CD4-positive, alpha-beta T cell treated with Interleukin-10 for 1 hour (primary cell): Measurements from ENCODE around the gene ITPKB.
"Not testable (repeated sequence)": the region's sequence is repeated elsewhere in the genome, so short reads cannot be mapped to it uniquely, and the experiment has no call there.

Experiments used
- DNase-seq: peaks from one replicate; pipeline ENCODE4 v3.0.0-alpha.2; 2020

Gene ITPKB

DNA sequence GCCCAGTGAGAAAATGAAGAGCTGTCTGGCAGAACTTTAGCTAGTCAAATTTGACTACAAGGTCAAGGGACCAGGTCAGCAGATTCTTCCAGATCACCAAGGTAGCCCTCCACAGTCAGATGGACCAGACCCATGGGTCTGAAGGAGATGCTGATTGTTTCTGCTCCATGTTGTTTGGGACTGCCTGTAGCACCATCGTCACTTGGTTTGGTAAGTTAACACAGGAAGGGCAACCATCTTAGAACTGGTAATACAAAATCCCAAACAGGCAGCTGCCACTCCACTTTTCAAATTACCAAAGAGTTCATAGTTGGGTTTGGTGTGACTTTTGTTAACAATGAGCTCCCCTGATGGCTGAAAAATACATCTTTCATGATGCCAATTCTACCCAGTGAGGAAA, 9.0 kb downstream of the ITPKB start:
- DNase-seq = no peak

DNA sequence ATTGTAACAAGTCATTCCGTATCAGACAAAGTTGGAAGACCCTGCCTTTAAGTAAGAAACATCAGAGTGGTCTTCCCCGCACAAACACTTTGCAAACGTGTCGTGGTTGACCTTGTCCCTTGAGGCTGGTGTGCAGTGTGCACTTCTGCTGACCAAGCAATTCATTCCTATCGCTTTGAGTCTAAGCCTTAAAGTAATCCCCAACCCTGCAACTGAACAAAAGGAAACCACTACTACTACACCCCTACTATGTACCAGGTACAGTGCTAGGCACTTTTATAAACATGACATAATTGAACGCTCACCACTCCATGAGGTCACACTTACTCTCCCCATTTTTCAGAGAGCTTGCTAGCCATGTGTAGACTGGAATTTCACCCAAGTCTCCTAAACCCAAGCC, 10.6 kb downstream of the ITPKB start:
- no peak for DNase-seq

DNA sequence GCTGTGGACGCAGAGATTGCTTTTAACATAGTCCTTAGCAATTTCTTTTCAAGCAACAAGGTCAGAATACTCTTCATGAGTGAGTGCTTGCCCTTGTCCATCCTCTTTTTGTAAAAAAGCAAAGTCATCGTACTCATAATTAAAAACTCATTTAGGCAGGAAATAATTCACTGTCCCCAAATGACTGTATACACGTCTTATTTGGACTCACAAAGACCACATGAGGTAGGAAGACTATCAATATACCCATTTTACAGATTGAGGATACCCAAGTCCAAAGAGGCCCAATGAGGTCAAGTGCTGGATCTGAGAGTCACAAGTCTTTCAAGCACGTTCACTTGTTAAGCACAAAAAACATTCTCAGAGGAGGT, 13.2 kb downstream of the ITPKB start:
- DNase-seq = no peak

DNA sequence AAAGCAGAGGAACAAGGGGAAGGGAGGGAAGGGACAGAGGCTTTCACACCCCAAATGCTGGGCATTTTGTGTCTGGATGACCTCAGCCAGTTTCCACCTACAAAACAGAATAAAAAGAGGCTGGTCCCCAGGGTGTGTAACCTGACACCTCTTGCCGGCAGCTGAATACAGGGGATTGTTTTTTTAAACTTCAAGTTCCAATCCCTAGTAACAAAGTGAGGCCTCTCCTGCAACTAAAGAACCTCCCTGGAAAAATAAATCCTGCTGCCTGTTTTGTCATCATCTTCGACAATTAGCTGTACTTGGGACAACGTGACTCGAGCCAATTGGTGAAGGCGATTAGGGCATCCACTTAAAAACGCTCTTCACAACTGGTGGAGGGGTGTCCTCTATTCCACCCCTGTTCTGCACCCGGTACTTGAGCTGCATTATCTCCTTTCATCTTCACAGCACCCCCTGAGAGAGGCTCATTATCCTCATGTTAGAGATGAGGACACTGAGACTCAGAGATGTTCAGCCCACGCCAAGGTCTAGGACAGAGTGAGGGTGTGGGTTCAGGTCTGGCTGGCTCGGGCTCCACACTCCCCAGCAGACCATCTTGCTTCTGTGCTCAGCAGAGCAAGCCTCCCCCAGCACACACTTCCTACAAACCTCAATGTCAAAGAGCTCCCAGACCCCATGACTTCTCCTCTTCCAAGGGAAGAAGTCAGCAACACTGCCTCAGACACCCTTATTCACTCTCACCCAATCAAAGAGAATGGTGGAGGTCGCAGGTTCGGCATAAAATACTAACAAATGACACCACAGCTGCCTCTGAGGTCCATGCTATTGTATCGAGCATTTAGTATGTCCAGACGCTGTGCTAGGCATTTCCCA, 15.2 kb downstream of the ITPKB start:
- no peak for DNase-seq

DNA sequence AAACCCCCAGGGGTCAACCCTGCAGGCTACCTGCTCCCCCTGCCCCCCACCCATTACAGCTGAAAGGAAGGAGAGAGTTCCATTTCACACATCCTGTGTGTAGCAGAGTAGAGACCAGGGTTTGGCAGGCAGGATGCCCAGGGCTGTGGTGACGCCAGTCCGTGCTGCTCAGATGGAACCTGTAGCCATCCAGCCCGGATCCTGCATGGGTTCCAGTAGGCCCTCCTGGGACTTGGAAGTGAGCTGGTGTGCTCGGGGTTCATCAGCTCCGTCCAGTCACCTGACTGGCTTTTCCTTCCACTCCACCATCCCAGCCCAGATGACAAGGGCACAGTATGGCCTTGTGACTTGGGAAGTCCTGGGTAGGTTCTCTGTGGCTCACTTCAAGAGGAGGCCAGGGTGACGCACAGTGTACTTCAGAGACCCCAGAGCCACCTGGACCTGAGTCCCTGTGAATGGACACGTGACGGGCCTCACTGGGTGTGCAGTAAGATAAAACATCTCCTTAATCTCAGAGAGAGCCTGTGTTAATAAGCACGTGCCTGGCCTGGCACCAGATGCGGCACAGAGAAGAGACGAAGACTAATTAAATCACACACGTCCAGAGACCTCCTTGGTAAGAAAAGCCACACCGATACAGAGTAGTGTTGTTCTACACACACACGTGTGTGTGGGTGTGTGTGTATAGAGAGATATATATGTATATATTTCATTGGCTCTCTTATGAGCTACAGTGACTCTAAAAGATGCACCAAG, 16.0 kb downstream of the ITPKB start:
- DNase-seq = no peak

DNA sequence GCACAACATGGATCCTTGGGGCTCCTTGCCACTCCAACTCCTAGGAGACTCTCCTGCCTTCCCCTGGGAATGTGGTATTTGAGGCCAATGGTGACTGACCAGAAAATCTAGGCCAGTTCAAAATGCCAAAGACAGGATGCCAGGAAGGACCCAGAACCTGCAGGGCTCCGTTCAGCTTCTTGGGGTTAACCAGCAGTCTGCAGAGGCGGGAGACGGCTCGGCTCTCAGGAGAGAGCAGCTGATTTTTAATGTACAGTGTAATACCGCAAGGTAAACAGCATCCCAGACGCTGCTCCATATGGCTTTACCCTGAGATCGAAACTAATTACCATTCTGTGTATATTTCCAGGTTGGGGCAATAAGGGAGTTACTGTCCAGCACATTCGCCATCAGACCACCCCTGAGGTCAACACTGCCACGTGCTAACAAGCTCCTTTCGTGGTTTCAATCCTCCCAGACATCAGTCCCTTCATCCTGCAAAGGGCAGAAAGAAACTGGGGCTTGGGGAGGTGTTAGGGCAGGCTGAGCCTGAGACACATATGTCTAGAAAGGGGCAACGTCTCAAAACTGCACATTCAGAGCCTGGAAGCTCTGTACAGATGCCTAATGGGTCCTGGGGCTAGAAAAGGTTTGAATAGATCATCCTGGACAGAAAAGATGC, 16.7 kb downstream of the ITPKB start:
- DNase-seq = no peak

DNA sequence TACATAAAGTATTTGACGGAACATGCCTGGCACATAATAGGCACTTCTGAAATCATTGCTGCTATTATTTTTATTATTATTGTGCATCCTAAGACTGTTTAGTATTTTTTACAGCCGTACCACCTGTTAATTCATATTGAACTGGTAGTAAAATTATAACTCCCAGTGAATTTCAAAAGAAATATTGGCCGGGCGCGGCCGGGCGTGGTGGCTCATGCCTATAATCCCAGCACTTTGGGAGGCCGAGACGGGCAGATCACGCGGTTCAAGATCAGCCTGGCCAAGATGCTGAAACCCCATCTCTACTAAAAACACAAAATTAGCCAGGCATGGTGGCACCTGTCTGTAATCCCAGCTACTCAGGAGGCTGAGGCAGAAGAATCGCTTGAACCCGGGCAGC, 18.5 kb downstream of the ITPKB start:
- DNase-seq = not testable (repeated sequence)

DNA sequence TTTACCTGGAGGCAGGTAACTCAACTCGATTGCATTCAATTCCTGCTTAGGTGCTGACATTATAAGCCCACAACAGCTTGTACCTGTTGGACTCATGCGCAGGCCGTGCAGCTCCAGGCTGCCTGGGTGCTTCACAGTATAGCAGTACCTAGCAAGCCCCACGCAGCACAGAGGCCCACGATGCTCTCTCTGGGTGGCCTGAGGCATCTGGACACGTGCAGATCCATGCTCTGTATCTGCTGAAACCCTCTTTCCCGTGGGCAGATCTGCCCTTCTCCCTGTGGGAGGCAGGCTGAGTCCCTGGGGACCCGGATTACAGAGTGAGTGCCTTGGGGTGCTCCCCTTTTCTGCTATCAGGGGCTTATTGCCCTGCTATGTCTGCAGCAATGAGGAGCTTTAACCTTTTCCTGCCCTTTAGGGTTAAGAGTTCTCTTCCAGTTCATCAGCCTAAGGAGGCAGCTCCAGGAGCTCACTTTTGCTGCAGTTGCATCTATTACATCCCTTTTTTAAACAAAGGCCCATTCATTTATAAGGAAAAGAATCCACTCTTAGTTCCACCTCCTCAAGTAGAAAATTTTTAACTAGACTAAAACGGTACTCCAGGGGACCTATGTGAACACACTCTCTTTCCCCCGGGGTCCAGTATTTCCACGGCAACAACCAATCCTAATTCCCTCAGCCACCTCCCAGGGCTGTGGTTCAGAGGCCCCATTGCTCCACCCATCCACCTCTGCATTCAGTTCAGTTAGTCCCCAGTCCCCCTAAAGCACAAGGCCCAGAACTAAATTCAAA, 19.3 kb downstream of the ITPKB start:
- DNase-seq = no peak

DNA sequence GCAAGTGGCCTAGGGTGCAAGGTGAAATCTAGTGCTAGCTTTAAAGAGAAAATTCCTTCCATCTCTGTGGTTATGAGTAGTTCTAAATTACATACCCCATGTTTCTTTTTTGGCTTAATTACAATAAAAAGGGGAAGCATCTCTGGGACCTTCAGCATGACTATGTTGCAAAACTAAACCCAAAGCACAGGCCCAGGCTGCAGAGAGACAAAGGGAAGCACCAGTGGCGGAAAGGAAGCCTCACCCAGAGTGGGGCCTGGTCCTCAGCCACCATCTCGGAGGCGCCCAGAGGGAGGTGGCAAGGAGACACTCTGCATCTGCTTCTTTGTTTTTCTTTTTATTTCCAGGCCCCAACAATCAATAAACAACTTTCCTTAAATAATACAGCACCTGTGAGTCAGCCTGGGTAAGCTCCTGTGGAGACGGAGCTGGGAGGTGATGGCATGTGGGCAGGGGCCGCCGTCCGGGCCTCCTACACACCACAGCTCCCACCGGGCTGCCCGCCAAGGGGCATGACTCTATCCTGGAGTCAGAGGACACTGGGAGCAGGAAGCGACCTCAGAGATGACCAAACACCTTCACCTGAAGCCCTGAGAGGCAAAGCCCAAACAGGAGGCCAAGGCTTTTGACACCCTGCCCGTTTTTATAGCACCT, 21.7 kb downstream of the ITPKB start:
- no peak for DNase-seq

DNA sequence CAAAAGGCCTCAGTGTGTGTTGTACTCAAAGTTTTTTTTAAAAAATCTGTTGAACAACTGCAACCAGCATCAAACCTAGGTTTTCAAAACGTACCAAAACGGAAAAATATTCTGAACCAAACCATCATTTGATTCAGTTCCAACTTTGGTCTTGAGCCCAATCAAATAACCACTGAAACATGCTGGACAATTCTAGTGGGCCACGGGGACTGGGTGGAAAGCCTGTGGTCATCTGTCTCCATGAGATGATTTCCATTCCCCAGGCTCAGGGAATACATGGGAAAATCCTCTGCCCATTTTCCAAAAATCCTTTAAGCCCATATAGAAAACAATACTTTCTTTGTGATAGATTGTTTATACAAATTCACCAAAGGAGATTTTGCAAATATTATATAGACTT, 22.5 kb downstream of the ITPKB start:
- DNase-seq = no peak

DNA sequence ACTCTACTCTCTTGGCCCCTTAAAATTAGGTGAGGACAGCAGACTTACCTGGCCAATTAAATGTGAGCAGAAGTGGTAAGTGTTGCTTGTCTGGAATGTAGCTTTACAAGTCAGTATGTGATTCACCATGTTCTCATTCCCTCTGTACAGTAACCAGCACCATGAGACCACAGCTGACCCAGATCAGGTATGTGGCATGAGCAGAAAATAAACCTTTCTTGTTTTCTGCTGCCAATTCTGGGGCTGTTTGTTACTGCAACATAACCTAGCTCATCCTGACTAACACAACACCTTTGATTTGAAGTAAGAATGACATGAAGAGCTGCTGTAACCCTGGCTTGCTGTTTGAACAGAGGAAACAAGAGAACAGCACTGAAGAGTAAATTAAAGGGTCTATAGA, 24.9 kb downstream of the ITPKB start:
- DNase-seq = no peak

DNA sequence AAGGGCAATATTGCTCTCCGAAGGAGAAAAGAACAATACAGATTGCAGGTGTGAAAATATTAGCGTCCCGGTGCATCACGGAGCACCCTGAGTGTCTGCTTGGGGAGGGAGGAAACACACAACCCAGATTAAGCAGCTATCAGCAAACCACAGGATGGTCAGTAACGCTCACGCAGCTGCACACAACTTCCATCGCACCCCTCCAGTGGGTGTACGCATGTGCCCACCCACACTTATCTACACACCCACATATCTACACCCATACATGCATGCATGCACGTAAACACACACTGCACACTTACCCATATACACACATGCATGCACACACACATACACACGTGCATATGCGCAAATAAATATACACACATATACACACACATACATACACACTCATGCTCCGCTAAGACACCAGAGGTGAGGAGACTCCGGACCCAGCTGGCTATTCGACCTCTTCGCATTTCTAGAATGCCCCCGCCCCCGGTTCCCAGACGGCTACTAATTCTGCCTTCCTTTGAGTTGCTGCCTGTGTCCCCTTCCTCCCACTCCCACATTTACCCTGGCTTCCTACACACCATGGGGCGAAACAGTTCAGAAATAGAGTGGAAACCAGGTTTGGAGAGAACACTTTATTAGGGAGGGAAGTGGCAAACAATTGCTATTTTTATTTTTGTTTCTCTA, 26.2 kb downstream of the ITPKB start:
- DNase-seq = no peak

DNA sequence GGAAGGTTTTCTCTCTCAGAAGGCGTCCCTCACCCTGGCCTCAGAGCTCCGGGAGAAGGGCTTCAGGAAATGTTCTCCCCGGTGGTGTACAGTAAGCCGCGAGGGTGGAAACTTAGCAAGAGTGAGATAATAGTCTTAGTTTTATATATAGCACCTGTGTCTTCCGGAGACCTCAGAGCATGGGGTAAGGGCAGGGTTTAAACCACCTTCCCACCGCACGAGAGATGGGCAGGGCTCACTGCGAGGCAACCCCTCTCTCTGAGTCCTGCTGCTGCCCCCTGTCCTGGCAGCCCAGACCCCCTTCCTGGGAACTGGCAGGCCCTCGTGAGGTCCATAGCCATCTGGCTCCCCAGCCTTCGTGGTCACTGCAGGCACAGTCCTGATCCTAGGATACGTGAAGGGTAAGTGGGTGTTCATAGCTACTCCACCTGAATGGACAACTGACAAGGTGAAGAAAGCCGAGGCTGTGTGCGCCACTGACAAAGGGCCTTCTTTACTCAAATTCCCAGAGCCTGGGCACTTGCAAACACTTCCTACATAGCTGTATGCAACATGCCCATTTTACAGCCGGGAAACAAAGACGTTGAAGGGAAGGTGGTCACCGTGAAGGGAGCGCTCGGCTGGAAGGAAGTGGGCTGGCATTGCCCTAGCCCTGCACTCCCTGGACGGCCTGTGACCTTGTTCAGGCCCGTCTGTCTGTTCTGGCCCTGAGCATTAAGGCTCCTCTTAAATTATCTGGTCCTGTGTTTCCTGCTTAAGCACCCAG, 26.9 kb downstream of the ITPKB start:
- DNase-seq = peak; percentile 63

DNA sequence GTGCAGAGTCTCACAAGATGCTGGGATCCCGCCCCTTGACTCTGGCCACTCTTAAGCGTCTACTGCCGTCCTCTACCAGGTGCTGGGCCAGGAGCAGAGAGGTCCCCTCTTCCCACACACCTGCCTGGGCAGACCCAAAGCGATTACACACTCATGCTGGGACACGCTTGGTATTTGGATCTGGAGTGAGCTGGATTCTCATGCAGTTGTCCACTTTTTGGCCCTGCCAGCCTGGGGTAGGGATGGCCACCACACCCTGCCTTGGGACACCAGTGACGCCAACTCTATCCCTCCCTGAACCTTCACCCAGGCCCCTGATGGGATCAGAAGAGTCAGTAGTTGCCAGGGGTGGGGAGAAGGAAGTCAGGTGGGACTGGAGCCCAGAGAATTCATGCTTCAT, 28.6 kb downstream of the ITPKB start:
- no peak for DNase-seq

DNA sequence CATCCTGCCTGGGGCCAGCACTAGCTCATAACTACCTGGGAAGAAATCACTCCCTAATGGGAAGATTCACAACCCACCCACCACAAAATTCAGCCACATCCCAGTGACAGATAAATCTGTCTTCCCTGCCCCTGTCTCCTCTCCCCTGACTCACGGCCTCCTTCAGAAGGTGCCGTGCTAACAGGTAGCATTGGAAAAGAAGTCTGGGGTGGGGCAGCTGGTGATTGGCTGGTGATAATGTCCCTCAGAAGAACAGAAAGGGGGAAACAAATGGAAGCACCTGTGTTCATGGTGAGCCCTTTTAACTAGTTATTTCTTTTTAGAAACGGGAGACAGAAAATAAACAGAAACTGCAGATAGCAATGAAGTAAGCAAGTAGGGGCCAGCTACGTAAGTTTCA, 29.1 kb downstream of the ITPKB start:
- no peak for DNase-seq

DNA sequence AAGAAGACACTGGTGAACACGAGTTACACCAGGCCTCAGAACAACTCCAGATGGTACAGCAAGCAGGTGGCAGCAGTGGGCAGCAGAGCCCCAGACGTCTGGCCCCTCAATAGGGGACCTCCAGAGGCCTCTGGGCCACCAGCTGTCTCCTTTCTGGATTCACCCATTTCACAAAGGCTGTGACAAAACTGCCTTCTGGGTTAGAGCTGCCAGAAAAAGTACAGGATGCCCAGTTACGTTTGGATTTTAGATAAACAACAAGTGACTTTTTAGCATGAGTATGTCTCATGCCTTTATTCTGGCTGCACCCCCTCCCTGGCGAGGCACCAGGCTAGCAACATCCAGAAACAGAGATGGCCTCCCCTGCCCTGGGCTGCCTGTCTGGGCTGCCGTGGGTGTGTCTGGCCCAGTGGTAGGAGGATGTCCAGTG, 30.1 kb downstream of the ITPKB start:
- DNase-seq = no peak

DNA sequence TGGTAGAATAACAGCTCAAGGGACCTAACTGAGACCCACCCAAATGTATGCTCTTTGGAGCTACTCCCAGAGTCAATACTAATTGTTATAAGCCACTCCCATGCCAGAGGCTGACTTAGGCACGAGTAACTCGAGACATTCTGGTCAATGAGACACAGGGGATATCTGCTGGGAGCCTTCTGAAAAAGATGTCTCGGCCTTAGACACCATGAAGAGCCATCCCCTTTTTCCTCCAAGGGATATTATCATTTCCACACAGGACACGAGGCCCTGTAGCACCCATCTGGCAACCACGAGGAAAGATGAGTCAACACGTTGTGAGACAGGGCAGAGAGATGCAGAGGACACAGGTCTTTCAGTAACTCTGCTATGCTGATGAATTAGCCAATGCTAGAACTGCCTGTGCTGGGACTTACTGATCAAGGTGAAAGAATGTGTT, 30.7 kb downstream of the ITPKB start:
- DNase-seq = no peak

DNA sequence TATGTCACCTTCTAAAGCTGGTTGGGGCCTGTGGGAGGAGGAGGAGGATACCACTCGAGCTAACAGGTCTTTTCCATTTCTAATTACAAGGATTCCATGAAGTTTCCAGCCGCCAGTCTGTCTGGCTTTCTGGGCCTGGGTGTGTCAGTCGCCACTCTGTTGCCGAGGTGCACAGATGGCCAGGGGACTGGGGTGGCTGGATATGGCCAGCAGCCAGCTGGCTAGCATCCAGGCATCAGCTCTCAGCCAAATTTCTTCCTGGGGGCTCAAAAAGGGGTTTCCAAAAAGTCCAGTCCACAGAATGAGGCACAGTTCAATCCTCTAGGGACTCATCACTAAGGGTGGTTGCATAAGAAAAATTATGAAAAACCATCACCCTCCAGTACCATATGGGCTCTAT, 32.4 kb downstream of the ITPKB start:
- DNase-seq = no peak

DNA sequence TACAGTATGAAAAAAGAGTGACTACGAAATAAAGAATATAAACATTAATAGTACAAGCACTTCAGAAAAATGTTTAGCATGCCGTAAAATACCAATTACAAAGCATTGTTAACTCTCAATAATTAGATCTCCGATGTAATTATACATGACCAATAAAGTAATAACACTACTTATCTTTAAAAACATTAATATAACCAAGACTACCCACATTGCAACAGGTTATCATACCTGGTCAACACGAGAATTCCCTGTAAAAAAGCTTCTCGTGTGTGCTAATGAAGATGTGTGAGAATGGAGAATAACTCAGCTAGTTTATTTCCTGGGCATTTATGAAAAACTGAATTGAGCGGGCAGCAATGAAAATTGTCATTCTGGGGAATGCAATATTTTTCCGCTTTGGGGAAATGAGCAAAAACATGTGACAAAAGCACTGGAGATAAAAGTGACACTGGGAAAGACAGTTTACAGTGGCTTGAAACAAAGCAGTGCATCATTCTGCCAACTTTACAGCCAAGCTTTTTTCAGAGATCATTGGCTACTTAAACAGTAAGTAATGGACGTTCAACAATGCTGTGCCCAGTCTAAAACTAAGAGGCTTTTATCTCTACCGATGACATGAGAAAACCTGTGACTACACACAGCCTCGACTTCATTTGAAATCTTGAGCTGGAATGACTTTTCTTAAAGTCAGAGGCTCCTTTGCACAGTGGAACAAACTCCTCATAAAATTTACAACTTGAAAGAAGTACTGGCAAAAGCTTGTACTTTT, 34.7 kb downstream of the ITPKB start:
- DNase-seq = no peak
